Skeletal muscle tissue (tissue), 4 donors: ENCODE data around the gene CHID1. TPM values are rescaled to one million over a fixed set of nuclear protein-coding genes. Genes with fewer than 3 reads are reported as not detected.

Source experiments
- H3K27ac ChIP-seq: one replicate; pipeline ENCODE4 v1.7.0; 2013; ENCODE audit warnings: mild to moderate bottlenecking, low read depth, low read length, inconsistent platforms
- H3K27me3 ChIP-seq, 3 donors: one replicate each; pipeline ENCODE4 v1.7.0; 2013; ENCODE audit warnings: low read length in 3 of 3; ENCODE audit not compliant: control insufficient read depth in 3 of 3, insufficient read depth in 3 of 3
- H3K36me3 ChIP-seq, 3 donors: one replicate each; pipeline ENCODE4 v1.7.0; 2013; ENCODE audit warnings: low read length in 3 of 3; ENCODE audit not compliant: control insufficient read depth in 3 of 3, insufficient read depth in 3 of 3
- H3K4me1 ChIP-seq, 3 donors: one replicate each; pipeline ENCODE4 v1.7.0; 2013; ENCODE audit warnings: low read length in 3 of 3, mild to moderate bottlenecking in 3 of 3; ENCODE audit not compliant: control insufficient read depth in 3 of 3, insufficient read depth in 3 of 3
- H3K4me3 ChIP-seq, 3 donors: one replicate each; pipeline ENCODE4 v1.7.0; 2013; ENCODE audit warnings: low read length in 3 of 3
- H3K9ac ChIP-seq, 3 donors: one replicate each; pipeline ENCODE4 v1.7.0; 2013; ENCODE audit warnings: low read length in 3 of 3, mild to moderate bottlenecking in 3 of 3, moderate library complexity in 2 of 3, low read depth in 1 of 3
- H3K9me3 ChIP-seq, 3 donors: one replicate each; pipeline ENCODE4 v1.7.0; 2013; ENCODE audit warnings: low read length in 3 of 3; ENCODE audit not compliant: control insufficient read depth in 3 of 3
- total RNA-seq: library from RNA; depleted of rRNA; stranded (reverse); fragments of >200 nt; gene quantifications from one replicate; pipeline ENCODE4 v1.2.3, GENCODE V29; 2014
- donor health status: Osteomylitis.

Gene CHID1
- total RNA-seq, 1 donor from 2014 or later = 26.1 TPM

DNA sequence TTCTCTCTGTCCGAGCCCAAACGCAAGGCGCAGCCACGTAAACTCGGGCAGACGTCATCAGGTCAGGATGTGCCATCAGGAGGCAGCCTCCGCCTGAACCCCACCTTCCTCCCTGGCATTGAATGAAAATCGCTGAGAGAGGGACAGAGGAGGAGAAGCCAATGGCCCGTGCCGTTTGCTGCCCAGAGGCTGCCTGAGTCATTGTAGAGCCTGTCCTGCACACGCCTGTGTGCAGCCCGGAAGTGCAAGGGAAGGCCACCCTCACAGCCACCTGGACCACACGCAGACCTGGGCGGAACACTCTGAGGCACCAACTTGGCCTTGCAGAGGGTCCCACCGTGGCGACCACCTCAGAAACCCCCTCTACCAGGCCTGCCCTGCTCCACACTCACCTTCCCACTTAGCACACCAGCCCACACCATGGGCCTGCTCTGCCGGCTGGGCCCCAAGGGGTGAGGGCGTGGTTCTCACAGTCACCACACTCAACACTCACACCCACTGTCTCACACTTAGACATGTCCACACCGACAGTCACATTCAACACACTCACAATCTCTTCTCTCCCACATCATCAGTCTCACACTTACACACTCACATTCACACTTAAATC lies 9.1 kb downstream of the CHID1 start:
- H3K4me1 ChIP-seq = no peaks in the 10 kb centered on the region
- H3K27ac ChIP-seq = no peak overlapping the region
- H3K27me3 ChIP-seq = no peaks in the 10 kb centered on the region
- no peaks in the 10 kb centered on the region for H3K9me3 ChIP-seq
- peaks cover 57 to 66% (median 65%) of the 10 kb centered on the region in 3 donors for H3K36me3 ChIP-seq
- no peak overlapping the region for H3K9ac ChIP-seq
- H3K4me3 ChIP-seq = no peak overlapping the region

DNA sequence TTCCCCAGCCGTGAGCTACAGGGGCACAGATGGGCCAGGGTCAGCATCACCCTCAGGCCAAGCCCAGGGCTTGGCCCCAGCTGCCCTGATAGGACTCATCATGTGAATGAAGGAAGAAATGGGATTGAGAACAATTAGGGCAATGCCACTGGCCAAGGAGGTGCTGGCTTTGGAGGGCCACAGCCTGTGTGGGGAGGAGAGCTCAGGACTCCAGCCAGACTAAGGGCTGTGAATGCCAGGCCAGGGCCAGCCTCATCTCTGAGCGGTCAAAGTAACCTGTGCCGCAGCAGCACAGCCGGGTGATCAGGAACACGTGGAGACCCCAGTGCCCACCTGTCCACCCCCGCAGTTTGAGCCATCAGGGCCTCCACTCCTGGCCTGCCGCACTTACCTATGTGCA lies 10.1 kb downstream of the CHID1 start:
- H3K36me3 ChIP-seq = peaks cover 55 to 66% (median 65%) of the 10 kb centered on the region in 3 donors
- H3K4me1 ChIP-seq = peaks cover 0 to 2% (median 0%) of the 10 kb centered on the region in 3 donors
- no peak overlapping the region for H3K4me3 ChIP-seq
- no peak overlapping the region for H3K9ac ChIP-seq
- H3K9me3 ChIP-seq = no peaks in the 10 kb centered on the region
- no peak overlapping the region for H3K27ac ChIP-seq
- H3K27me3 ChIP-seq = no peaks in the 10 kb centered on the region

DNA sequence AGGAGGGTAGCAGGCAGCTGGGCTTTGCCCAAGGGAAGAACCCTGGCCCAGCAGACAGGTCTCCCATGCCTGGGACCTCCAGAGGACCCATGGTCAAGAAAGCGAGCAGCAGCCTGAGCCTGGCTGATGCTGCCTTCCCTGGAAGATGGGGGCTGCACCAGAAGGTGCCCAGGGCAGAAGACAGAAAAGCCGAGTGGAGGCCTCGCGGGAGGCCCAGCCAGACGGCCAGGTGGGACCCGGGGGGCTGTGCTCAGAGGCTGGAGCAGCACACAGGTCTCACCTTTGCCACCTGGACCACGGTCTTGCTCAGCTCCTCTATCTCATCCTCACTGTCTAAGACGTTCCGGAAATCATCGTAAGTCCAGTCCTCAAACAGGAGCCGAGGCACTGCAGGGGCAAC lies 10.9 kb downstream of the CHID1 start:
- H3K36me3 ChIP-seq = peaks cover 55 to 66% (median 64%) of the 10 kb centered on the region in 3 donors
- H3K27ac ChIP-seq = no peak overlapping the region
- no peaks in the 10 kb centered on the region for H3K27me3 ChIP-seq
- H3K9me3 ChIP-seq = no peaks in the 10 kb centered on the region
- peaks cover 0 to 11% (median 6%) of the 10 kb centered on the region in 3 donors for H3K4me1 ChIP-seq
- H3K9ac ChIP-seq = no peak overlapping the region
- no peak overlapping the region for H3K4me3 ChIP-seq

DNA sequence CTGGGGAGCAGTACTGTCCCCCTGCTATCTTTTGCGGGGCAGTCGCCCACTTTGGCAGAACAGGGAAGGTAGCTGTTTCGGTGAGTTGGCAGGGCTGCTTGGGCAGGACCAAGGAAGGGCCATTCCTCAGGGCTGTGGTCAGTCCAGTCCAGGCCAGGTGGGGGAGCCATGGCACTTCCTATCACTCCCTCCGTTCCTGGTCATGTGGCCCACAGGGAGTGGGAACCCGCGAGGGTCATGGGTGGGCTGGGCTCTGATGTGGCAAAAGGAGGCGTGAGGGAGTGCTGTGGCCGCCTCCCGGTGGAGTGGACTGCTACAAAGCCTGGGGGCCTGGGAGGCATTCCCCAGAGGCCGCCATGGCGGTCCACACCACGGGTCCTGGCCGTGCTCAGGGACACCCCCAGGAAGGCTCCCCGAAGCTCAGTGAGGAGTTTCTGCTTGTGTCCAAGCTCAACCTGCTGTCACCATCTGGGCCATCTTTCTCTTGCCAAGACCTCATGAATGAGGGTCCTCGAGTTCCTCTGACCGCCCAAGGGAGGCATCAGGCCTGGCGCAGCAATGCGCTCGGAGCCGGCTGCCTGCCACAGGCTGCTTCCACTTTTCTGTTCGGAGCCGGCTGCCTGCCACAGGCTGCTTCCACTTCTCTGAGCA lies 11.9 kb downstream of the CHID1 start:
- H3K9ac ChIP-seq = no peak overlapping the region
- no peaks in the 10 kb centered on the region for H3K9me3 ChIP-seq
- H3K36me3 ChIP-seq = peaks cover 46 to 55% (median 54%) of the 10 kb centered on the region in 3 donors
- H3K27me3 ChIP-seq = no peaks in the 10 kb centered on the region
- no peak overlapping the region for H3K27ac ChIP-seq
- H3K4me1 ChIP-seq = peaks cover 0 to 18% (median 12%) of the 10 kb centered on the region in 3 donors
- no peak overlapping the region for H3K4me3 ChIP-seq

DNA sequence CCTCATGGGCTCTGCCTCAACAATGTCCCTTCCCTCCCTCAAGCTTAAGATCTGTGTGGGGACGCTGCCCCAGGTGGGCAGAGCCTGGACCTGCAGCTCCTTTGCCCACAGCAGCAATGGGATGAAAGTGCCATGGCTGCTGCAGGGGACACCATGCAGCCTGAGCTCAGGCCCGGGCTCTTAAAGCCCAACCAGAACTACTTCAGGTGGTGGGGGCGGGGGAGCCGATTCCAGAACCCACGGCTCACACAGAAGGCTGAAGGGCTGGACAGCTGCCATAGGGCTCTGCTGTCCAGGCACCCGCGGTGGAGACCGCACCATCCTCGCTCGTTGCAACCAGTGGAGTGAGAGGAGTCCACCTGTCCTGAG lies 12.5 kb downstream of the CHID1 start:
- no peaks in the 10 kb centered on the region for H3K9me3 ChIP-seq
- H3K27ac ChIP-seq = no peak overlapping the region
- H3K27me3 ChIP-seq = no peaks in the 10 kb centered on the region
- peaks cover 44 to 53% (median 53%) of the 10 kb centered on the region in 3 donors for H3K36me3 ChIP-seq
- peaks cover 0 to 18% (median 12%) of the 10 kb centered on the region in 3 donors for H3K4me1 ChIP-seq
- H3K4me3 ChIP-seq = no peak overlapping the region
- no peak overlapping the region for H3K9ac ChIP-seq

DNA sequence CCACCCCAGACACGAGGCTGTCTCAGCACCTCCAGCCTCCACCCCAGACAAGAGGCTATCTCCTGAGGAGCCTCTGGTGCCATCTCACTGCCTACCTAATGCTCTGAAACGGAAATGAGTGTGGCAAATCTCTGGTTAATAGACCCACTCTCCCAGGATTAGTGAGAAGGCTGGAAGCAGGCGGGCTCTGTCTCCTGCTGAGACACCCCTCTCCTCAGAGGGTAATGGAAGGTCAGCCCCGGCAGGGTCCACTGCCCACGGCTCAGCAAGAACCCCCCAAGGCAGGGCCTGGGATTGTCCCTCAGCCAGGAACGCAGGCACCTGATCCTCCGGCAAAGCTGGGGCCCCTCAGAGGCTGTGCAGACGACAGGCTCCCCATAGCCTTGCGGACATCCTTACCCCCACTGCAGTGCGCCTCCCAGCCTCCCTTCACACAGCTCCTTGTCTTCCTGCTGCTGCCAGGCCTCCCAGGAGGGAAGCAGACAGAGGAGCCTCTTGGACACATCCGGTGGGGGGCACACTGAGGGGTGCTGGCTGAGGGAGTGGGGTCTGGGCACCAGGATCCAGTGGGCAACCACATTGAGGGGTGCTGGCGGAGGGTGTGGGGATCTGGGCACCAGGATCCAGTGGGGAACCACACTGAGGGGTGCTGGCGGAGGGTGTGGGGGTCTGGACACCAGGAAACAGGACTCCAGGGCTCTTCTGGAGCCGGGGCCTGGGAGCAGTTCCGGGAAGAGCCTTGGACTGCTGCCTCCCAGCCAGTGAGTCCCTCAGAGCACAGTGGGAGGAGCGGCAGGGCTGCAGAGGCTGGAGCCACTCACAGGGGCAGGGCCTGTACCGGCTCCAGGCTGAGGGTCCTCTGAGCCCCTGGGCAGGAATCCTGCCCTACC lies 13.1 kb downstream of the CHID1 start:
- H3K36me3 ChIP-seq = peaks cover 40 to 48% (median 46%) of the 10 kb centered on the region in 3 donors
- H3K4me1 ChIP-seq = peaks cover 0 to 18% (median 12%) of the 10 kb centered on the region in 3 donors
- no peaks in the 10 kb centered on the region for H3K27me3 ChIP-seq
- H3K4me3 ChIP-seq = no peak overlapping the region
- H3K9me3 ChIP-seq = no peaks in the 10 kb centered on the region
- H3K9ac ChIP-seq = peak overlapping the region in 1 of 3 donors; percentile 45
- H3K27ac ChIP-seq = no peak overlapping the region

DNA sequence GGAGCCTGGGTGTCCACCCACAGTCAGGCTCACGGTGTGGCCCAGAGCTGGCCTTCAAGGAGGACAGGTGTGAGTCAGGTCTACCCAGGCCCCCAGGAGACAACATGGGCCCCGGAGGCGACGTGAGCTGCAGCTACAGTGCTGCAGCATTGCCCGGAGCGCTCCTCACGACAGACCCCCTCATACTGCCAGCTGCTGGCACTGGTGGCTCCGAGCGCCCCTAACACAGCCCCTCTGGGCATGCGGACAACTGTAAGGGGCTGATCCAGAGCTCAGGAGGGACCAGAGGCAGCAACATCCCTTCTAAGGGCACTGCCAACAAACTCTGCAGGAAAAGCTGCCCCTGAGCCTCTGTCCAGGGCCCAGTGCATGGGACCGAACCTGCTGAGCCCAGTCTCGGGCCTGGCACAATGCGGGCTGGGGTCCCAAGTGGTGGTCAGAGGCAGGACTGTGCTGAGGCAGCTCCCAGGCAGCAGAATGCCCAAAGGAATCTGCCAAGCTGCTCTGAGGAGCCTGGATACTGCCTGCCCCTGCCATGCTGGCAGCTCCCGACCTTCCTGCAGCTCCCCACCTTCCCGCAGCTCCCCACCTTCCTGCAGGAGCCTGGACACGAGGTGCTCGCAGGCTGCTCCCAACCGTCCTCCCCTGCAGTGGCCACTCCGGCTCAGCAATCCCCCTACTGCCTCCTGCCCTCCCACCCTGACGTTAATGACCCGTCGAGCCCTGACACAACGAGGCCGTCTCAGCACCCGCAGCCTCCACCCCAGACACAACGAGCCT lies 15.1 kb downstream of the CHID1 start:
- H3K9me3 ChIP-seq = no peaks in the 10 kb centered on the region
- H3K9ac ChIP-seq = no peak overlapping the region
- H3K36me3 ChIP-seq = peaks cover 28 to 31% (median 29%) of the 10 kb centered on the region in 3 donors
- peaks cover 0 to 18% (median 12%) of the 10 kb centered on the region in 3 donors for H3K4me1 ChIP-seq
- H3K4me3 ChIP-seq = no peak overlapping the region
- H3K27me3 ChIP-seq = no peaks in the 10 kb centered on the region
- H3K27ac ChIP-seq = no peak overlapping the region

GRCh38 chr11:894575-895201 lies 15.9 kb downstream of the CHID1 start:
- Histone ChIP-seq H3K9me3 (no peaks in the 10 kb centered on the region), H3K27ac (no peak overlapping the region), H3K36me3 (peaks cover 20 to 23% (median 20%) of the 10 kb centered on the region in 3 donors), H3K4me1 (peaks cover 0 to 18% (median 12%) of the 10 kb centered on the region in 3 donors), H3K27me3 (no peaks in the 10 kb centered on the region), H3K9ac (peak overlapping the region in 1 of 3 donors; percentile 8), H3K4me3 (no peak overlapping the region)

GRCh38 chr11:893008-893654 lies 17.5 kb downstream of the CHID1 start:
- Histone ChIP-seq H3K27me3 (no peaks in the 10 kb centered on the region), H3K9me3 (no peaks in the 10 kb centered on the region), H3K4me1 (peaks cover 3 to 28% (median 13%) of the 10 kb centered on the region in 3 donors), H3K4me3 (no peak overlapping the region), H3K27ac (no peak overlapping the region), H3K36me3 (peaks cover 7 to 10% (median 8%) of the 10 kb centered on the region in 3 donors), H3K9ac (no peak overlapping the region)
